Stimulated activated CD4-positive, alpha-beta T cell treated with anti-CD3 and anti-CD28 coated beads, Interleukin-15, amount 100 ng/mL, for 48 hours (primary cell): Measurements from ENCODE around the gene TGOLN2.
"Not testable (repeated sequence)": the region's sequence is repeated elsewhere in the genome, so short reads cannot be mapped to it uniquely, and the experiment has no call there.

Source experiments
- DNase-seq, 2 donors: peaks; one replicate each; pipeline ENCODE4 v3.0.0-alpha.2; 2020; ENCODE audit warnings: low read depth in 2 of 2

The TGOLN2 gene

DNA sequence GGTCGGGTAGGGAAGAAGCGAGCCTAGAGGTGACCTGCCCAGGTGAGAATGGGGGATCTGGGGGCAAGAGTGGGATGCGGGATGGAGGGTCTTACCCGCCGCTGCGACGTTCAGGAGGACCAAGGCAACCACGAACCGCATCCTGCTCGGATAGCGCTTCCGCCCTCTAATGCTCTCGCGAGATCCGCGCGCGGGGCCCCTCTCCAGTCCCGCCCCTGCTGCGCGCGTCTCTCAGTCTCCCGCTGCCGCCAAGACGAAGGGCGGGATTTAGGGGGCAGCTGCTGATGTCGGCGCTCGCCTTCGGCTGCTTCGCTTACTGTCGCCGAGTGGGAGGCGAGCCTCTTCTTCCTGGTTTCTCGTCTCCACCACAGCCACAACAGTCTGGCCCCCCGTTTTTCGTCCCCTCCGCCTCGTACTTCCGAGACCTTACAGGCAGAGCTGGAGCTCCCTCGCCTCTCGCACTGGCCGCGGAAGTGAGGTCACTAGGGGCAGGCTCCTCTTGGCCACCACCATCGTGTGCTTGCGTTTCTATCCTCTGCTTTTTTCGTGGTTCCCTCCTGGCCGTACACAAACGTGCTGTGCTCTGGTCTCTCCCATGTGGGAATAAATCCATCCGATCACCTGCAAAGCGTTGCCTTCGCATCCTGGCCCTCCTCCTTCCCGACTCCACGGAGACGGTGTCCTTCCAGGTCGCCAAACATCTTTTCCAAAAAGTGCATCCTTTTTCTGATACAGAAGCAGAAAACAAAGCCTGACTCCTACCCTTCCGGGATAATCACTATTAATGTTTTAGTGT is at the start of gene TGOLN2:
TGOLN2 (minus strand) TSS at position 168 of the 796 bp plus-strand sequence; CDS start at position 141, 27 bp downstream.
- DNase-seq: peak; percentile 86 to 92

DNA sequence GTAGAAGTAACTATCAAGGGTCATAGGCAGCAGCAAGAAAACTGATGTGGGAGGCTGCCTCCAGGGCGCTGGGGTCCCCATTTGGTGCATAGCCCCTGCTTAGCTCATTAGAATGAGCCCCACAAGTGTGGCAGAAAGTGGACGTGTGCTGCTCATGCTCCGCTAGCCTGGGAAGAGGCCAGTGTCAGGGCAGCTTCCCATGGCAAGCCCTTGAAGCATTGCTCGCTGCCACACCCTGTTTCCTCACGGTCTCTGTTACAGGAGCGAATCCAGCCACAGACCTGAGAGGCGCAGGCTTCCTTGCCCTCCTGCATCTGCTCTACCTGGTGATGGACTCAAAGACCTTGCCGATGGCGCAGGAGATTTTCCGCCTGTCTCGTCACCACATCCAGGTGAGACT is 49.3 kb upstream of the TGOLN2 start:
- no peak for DNase-seq

DNA sequence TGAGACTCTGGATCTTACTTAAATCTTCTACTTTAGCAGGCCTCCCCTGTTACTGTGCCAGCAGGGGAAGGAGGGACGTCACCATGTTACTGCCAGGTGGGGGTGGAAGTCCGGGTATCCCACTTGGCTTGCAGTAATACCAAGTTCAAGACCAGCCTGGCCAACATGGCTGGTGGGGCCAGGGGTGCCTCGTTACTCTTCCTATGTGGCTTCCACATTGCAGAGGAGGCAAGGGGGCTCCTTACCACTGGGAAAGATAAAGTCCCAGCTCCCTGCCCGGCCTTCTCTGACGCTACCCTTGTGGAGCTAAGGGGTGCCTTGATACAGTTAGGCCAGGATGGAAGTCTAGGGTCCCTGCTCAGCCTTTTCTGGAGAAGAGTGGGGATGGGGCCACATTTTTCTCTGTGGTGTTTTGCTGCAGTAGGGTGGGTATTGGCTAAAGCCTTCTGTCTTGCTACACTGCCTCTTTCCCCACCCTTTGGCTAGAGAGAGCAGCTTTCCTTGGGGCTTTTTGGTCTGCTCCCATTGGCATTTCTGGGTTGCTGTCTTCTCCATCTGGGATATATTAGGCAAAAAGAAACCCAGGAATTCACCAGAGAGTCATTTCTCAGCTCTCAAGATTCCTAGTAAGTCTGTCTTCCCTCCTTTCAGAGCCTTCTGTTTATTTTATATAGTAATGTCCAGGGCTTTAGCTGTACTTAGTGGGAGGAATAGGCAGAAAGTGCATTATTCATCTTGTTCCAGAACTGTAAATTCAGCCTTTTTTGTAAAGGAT is 48.7 kb upstream of the TGOLN2 start:
- DNase-seq: no peak

DNA sequence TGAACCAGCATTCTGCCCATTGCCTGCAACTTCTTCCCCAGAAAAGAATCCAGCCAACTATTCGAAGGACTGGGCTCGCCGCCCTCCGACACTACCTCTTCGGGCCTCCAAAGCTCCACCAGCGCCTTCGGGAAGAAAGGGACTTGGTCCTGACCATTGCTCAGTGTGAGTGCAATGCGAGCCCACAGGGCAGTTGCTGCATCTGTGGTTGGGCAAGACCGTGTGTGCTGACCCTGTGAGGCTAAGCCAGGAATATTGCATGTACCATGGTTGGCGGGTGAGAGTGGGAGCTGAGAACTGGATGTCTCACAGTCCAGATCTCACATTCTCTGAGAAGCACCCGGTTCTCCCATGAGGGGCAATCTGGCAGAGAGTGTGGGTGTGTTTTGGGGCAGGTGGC is 43.3 kb upstream of the TGOLN2 start:
- no peak for DNase-seq

DNA sequence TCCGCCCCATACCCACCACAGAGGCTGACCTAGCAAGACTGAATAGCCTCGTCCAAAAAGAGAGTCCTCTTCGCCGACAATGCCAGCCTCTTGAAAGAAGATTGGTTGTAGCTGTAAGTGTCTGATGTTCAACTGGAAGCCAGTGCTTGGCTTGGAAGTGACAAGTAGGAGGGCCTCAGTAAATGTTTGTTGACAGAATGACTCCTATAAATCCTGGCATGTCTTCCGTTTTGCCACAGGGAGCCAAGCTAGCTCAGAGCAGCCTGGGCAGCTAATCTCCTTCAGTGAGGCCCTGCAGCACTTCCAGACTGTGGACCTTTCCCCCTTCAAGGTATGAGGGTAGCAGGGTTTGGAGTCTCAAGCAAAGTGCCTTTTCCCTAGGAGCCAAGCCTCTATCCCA is 41.7 kb upstream of the TGOLN2 start:
- DNase-seq: no peak

DNA sequence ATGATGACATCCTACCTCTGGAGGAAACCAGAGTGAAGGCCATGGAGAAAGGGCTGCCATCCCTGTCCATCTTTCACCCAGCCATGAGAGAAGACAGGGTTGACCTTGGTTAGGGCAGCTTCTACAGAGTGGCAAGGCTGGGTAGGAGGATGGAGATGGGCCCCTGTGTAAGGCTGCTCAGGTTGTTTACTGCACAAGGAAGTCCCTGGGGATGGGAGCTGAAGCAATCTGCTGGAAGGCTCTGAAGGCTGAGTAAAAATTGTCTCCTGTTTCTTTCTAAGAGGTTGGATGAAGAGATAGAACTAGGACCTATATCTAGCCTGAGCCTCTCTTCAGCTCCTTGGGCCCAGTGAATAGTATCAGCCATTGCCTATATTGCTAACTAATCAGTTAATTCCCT is 41.1 kb upstream of the TGOLN2 start:
- DNase-seq: no peak

DNA sequence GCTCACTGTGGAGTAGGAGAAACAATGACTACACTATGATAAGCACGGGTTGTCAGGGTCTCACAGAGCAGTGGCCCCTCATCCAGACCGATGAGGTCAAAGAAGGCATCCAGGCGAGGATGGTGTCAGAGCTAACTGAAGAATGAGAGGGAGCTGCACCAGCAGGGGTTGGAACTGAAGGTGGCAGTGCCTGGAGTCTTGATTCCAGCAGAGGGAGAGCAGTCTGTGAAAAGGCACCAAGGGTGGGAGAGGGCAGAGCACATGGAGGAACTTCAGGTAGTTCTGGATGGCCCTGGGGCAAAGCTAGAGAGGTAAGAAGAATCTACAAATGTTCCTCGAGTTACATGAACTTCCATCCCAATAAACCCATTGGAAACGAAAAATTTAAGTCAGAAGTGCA is 39.4 kb upstream of the TGOLN2 start:
- DNase-seq: no peak

DNA sequence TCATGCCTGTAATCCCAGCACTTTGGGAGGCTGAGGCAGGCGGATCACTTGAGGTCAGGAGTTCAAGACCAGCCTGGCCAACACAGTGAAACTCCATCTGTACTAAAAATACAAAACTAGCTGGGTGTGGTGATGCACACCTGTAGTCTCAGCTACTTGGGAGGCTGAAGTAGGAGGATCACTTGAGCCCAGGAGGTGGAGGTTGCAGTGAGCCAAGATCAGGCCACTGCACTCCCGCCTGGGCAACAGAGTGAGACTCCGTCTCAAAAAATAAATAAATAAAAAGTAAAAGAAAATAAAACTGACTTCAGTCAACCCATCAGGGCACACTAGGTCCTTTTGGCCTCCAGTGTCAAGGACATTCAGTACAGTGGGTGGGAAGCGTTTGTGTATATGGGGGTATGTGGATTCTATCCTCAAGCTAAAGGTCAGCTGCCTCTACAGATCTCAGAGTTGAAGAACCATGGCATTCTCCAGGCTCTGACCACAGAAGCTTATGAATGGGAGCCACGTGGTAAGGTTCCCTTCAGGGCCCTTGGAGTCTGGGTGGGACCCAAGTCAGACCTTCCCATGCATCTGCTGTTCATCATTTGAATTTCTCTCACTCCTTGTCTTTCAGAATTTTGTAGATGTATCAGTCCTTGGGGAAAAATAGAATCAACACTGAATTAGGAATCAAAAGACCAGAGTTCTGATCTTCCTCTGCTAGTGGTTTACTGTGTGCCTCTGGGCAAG is 35.0 kb upstream of the TGOLN2 start:
- DNase-seq: not testable (repeated sequence)

DNA sequence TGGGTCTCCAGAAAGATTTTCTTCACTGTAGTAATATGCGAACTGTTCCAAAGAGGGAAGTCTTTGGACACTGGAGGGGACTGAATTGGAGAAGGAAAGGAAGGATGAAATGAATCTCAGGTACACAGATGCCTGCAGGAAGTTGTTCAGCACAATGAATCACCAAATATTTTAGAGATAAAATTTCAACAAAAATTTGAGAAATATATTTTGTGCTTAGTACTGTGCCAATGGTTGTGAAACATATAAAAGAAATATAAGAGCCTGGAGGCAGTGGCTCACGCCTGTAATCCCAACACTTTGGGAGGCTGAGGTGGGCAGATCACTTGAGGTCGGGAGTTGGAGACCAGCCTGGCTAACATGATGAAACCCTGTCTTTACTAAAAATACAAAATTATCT is 29.9 kb upstream of the TGOLN2 start:
- no peak for DNase-seq

DNA sequence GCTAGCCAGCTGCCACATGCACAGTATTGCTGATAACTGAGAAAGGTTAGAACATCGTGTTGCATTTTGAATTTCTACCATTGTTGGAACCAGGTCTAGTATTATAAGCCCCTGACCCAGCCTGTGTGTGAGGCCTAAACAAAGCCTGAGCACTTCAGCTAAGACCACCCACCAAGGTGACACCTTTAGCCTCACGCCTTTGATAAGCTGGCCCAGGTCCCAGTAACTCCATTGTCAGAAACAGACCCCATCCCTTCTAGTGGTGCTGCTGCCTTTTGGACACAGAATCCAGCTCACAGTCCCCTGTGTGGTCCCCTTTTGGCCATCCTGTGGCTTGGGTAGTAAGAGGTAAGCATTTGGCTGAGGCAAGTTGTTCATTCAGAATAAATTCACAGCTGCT is 28.4 kb upstream of the TGOLN2 start:
- DNase-seq: no peak

DNA sequence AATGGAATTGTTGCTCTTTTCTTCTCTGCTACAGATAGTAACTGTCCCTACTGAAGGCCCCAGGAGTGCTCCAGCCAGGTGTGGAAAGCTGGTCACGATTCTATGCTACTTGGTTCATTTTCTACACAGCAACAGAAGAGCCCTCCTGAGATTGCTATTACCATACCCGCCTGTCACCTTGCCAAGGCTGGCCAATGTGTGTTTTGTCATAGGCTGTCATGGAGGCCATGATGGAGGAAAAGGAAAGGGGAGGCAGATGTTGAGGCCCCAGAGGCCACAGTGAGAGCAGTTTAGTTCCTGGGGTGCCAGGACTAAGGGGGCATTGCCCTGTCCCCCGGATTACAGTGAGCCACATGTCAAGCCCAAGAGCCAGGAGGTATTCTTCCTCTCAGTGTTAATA is 27.7 kb upstream of the TGOLN2 start:
- no peak for DNase-seq

DNA sequence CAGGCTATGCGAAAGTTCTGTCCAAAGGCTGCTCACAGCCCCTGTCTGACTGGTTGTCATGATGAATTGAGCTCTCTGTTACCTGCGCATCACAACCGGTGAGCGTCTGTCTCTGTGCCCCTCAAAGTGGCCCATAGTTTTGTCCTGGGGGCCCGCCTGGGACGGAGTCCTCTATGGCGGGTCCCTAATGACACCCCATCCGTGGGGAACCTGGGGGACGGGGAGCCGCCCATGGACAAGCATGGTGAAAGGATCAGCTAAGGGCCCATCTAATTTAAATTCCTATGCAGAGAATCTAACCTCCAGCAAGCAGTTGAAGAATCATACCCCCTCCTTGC is 27.3 kb upstream of the TGOLN2 start:
- DNase-seq: no peak

DNA sequence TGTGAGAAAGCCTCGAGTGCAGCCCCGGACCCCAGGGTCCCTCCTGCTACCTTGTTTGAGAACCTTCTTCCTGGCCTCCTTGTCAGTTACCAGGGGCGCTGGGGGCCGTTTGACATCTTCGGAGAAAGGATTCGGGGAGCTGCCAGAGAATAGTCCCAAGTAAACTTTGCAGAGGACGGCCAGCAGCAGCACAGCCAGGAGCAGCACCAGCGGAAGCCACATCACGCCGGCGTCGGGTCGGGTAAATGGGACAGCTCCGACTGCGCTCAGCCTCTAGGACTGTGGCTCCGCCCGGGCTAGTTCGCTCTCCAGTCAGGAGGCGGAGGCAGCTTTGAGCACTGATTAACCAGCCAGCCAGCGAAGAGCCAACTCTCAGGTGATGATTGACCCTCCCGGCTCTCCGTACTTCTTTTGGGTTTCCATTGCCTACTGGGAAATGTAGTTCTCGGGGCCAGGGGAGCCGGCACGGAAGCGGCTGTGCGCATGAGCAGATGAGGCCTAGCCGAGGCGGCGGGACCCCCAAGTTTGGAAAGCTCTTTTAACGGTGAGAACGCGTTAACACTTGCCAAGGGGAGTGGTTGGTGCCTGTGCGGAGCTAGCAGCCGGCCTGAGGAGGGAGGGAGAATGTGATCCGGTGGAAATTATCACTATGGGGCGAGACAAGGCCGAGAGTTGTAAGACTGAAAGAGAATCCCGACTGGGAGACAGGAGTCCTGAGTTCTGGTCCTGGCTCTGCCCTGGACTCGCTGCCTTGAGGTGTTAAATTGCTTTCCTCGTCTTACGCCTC is 26.7 kb upstream of the TGOLN2 start, which contains the start of the genes ELMOD3 and RETSAT:
ELMOD3 (plus strand) TSS at position 484 of the 787 bp plus-strand sequence. CDS start 2,430 bp downstream, outside the sequence.
RETSAT (minus strand) TSS at position 243 of the 787 bp plus-strand sequence; CDS start at position 222, 21 bp downstream.
- peak; percentile 95 to 96 for DNase-seq

DNA sequence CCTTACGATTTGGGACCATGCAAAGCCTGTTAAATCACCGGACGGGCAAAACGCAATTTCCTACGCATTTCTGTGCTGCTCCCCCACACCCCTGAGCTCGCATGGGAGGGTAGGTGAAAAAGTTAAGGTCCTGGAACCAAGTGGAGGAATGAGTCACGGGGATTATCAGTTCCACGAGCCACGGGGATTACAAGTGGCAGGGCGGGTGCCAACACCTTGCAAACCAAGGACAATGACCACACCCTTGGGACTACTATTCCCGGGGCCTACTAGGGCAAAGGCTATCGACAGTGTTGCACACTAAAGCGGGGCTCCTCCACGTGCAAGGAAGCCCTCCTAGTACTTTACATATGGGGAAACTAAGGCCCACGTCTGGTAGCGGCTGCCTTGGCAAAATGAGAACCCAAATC is 26.1 kb upstream of the TGOLN2 start:
- peak in 1 of 2 donors; percentile 6 for DNase-seq

DNA sequence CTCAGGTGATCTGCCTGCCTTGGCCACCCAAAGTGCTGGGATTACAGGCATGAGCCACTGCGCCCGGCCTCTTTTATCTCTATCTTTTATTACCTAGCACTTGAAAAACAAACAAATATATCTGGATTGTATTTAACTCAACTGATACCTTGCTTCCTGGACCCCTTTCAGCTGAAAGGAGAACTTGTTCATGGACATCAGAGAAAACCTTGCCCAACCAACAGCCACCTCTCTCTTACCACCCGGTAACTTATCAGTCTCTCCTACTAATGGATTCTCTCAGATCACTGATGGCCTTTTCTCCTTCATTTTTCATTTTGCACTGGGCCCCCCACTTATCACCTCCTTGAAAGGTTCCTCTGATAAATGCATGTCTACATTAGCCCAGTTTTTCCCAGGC is 19.8 kb upstream of the TGOLN2 start:
- DNase-seq: no peak

DNA sequence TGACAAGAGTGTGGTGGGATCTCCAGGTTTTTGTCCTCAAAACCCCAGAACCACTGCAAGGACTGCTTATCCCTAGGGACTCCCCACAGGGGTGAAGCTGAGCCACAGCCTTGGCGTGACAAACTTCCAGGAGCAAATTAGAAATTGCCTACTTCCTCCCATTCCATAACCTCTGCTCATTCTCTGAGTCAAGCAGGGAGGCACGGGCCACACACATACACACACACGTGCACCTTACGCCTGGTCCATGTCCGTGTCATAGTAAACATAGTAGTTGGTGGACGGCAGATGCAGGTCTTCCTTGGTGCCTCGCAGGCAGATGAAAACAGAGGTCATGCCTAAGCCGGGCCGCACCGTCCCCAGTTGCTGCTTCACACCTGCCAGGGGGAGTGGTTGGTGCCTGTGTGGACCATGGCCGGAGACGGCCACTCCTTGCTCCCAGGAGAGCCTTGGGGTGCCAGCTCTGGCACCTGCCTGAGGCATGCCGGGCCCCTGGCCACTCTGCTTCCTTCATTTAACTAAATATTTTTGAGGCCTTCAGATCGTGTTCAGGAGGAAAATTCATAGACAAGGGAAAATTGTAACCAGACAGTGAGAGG is 16.7 kb upstream of the TGOLN2 start:
- no peak for DNase-seq

DNA sequence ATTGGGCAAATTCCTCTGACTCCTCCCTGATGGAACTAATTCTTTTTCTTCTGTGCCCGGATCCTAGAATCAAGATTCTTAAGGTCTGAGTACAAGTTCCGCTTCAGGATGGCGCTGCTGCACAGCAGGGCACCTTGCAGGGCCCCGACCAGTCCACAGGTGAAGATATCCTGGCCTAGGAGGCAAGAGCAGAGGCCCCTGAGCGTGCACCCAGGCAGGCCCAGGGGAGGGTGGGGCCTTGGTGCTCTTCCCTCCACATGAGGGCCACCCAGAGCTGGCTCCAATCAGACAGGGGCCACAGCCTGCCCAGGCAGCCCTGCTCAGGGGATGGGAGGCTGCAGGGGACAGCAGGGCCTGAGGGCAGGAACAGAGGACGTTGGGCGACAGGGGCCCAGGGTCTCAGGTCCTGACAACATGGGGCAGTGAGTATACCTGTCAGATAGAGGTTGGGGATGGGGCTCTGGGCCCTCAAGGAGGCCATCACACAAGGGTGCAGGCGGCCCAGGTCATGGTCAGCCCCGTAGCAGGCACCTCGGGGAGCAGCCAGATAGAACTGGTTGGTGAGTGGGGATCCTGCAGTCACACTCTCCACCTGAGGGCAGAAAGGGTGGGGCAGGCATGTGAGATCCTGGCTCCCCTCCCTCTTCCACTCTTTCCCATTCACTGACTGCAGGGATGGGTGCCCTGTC is 15.6 kb upstream of the TGOLN2 start:
- DNase-seq: not testable (repeated sequence)

DNA sequence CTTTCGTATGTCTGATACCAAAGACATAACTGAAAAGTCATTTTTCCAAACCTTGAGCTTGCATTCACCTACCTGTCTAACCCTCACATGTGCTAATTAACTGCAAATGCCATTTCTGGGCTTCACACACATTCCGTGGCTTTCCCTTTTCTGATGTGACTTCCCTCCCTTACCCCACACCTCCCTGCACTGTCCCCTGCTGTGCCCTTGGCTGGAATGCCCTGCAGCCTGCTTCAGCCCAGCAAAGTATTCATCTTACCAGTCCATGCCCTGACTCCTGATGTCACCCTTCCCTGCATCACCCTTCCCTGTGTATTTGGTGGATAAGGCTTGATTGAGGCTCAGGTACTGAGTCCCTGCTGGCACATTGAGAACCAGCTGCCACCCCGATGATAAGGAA is 14.4 kb upstream of the TGOLN2 start:
- DNase-seq: no peak

DNA sequence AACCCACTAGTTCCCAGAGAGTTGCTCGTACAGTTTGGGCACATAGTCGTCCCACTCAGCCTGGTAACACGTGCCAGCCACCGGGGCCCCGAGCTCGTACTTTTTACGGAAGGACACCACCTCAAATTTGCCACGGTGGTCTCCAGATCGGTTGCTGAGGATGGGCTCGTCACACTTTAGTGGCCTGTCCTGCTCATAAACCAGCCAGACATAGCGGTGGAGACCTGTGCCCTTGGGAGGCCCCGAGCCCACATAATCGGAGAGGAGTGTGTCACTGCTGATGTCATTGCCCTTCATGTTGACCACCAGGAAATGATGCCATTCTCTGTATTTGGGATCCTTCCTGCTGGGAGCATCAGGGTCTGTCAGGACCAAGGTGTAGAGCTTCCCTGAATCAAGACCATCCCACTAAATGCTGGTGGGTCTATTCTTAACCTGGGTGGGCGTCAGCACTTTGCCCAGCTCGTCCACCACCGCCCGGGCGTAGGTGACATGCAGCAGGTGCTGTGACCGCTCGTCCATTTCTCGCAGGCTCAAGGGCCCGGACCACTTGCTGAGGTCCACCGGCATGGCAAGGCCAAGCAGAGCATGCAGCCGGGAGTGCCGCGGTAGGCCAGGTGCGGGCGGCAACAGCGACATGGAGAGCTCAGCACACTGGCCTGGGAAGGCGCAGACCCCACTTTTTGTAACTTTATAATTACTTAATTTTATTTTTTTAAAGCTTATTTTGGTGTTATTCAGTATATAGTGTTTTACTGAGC is 13.7 kb upstream of the TGOLN2 start:
- DNase-seq: no peak
